ENCODE data around the gene TMEM59.

TMEM59 gene

DNA sequence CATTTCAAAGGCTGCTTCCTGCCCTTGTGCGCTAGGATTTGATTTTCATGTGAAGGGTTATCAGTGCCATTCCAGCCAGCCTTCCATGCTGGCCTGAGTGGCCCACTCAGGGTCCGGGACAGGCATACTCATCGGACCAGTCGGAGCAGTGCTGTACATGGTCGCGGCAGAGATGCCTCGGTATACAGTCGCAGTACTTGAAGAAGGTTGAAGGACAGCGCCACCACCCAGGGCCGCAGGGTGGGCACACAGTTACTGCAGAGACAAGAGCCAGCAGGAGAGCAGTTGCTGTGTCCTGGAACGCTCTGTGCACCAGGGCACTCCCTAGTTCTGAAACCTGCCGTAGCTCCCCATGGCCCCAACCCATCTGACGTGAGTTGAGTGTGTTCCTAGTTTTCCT, 44.1 kb downstream of the TMEM59 start:
- CTCF ChIA-PET, result no interaction called here
- POLR2A ChIA-PET, result no interaction called here
- H3K27ac ChIP-seq (ENCODE audit: extremely low read depth, low read depth, low read length), result no peak overlapping the region
- TF ChIP-seq ZNF623 (tag by site-specific recombination; IDR thresholded peaks at IDR 0.05) (no peak), ZNF175 (tag by site-specific recombination; IDR thresholded peaks at IDR 0.05) (no peak), ZNF416 (tag by site-specific recombination; IDR thresholded peaks at IDR 0.05) (no peak), GLI4 (tag by site-specific recombination; IDR thresholded peaks at IDR 0.05) (no peak), ZNF23 (tag by site-specific recombination; IDR thresholded peaks at IDR 0.05; ENCODE audit: borderline replicate concordance) (no peak), SCRT2 (tag by site-specific recombination; IDR thresholded peaks at IDR 0.05) (no peak), ZNF324 (tag by site-specific recombination; IDR thresholded peaks at IDR 0.05) (no peak), ZNF174 (tag by site-specific recombination; IDR thresholded peaks at IDR 0.05) (no peak), ZNF610 (tag by site-specific recombination; IDR thresholded peaks at IDR 0.05; ENCODE audit: borderline replicate concordance) (no peak), ZNF366 (tag by site-specific recombination; conservative IDR thresholded peaks at IDR 0.05) (no peak), ZNF311 (tag by site-specific recombination; IDR thresholded peaks at IDR 0.05; ENCODE audit: borderline replicate concordance) (no peak), ZNF624 (tag by site-specific recombination; IDR thresholded peaks at IDR 0.05) (no peak), ZNF555 (tag by site-specific recombination; conservative IDR thresholded peaks at IDR 0.05) (no peak), GFI1B (tag by site-specific recombination; IDR thresholded peaks at IDR 0.05) (no peak), MEIS1 (CRISPR knock-in tag; IDR thresholded peaks at IDR 0.05; ENCODE audit: borderline replicate concordance) (no peak), ZNF548 (tag by site-specific recombination; IDR thresholded peaks at IDR 0.05) (no peak), ZNF404 (tag by site-specific recombination; IDR thresholded peaks at IDR 0.05) (no peak)
- TF ChIP-seq, protein P1, sequence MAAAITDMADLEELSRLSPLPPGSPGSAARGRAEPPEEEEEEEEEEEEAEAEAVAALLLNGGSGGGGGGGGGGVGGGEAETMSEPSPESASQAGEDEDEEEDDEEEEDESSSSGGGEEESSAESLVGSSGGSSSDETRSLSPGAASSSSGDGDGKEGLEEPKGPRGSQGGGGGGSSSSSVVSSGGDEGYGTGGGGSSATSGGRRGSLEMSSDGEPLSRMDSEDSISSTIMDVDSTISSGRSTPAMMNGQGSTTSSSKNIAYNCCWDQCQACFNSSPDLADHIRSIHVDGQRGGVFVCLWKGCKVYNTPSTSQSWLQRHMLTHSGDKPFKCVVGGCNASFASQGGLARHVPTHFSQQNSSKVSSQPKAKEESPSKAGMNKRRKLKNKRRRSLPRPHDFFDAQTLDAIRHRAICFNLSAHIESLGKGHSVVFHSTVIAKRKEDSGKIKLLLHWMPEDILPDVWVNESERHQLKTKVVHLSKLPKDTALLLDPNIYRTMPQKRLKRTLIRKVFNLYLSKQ (tag by site-specific recombination; IDR thresholded peaks at IDR 0.05; ENCODE audit: borderline replicate concordance), result no peak
- TF ChIP-seq, protein P2, sequence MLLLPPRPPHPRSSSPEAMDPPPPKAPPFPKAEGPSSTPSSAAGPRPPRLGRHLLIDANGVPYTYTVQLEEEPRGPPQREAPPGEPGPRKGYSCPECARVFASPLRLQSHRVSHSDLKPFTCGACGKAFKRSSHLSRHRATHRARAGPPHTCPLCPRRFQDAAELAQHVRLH (tag by site-specific recombination; IDR thresholded peaks at IDR 0.05), result no peak
- H3K4me3 ChIP-seq (ENCODE audit: low read depth, low read length), result no peak overlapping the region
- H3K9me3 ChIP-seq (ENCODE audit: control insufficient read depth, insufficient read depth, low read depth, low read length), result no peaks in the 10 kb centered on the region
- H3K4me1 ChIP-seq (ENCODE audit: control insufficient read depth, insufficient read depth, low read length), result no peaks in the 10 kb centered on the region
- no peaks in the 10 kb centered on the region for H3K36me3 ChIP-seq (ENCODE audit: control insufficient read depth in 2 of 2, insufficient read depth in 1 of 2, low read length in 2 of 2)

DNA sequence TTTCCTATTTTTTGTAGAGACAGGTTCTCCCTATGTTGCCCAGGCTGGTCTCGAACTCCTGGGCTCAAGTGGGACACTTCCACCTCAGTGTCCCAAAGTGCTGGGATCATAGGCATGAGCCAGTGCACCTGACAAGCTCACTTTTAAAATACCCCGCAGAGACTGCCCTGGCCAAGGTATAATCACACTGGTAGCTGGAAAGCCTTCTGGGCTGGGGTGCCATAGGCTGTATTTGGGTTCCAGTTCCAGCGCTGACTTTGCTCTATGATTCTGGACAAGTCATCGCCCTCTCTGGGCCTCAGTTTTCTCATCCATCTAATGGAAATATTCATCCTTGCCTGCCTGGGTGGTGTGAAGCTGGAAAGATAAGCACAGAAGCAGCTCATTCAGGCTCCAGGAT, 45.4 kb downstream of the TMEM59 start:
- CTCF ChIA-PET, result no interaction called here
- TF ChIP-seq, protein P3, sequence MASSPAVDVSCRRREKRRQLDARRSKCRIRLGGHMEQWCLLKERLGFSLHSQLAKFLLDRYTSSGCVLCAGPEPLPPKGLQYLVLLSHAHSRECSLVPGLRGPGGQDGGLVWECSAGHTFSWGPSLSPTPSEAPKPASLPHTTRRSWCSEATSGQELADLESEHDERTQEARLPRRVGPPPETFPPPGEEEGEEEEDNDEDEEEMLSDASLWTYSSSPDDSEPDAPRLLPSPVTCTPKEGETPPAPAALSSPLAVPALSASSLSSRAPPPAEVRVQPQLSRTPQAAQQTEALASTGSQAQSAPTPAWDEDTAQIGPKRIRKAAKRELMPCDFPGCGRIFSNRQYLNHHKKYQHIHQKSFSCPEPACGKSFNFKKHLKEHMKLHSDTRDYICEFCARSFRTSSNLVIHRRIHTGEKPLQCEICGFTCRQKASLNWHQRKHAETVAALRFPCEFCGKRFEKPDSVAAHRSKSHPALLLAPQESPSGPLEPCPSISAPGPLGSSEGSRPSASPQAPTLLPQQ (tag by site-specific recombination; IDR thresholded peaks at IDR 0.05), result no peak
- no peak for TF ChIP-seq YY2 (tag by site-specific recombination; IDR thresholded peaks at IDR 0.05)
- no peak for TF ChIP-seq ZNF549 (tag by site-specific recombination; IDR thresholded peaks at IDR 0.05)
- no peak for TF ChIP-seq ZNF600 (tag by site-specific recombination; IDR thresholded peaks at IDR 0.05)
- no peak for TF ChIP-seq ZFP37 (tag by site-specific recombination; IDR thresholded peaks at IDR 0.05)
- TF ChIP-seq KLF7 (tag by site-specific recombination; IDR thresholded peaks at IDR 0.05; ENCODE audit: borderline replicate concordance), result no peak
- no peak for TF ChIP-seq SCRT1 (tag by site-specific recombination; IDR thresholded peaks at IDR 0.05; ENCODE audit: borderline replicate concordance)
- TF ChIP-seq, protein P4, sequence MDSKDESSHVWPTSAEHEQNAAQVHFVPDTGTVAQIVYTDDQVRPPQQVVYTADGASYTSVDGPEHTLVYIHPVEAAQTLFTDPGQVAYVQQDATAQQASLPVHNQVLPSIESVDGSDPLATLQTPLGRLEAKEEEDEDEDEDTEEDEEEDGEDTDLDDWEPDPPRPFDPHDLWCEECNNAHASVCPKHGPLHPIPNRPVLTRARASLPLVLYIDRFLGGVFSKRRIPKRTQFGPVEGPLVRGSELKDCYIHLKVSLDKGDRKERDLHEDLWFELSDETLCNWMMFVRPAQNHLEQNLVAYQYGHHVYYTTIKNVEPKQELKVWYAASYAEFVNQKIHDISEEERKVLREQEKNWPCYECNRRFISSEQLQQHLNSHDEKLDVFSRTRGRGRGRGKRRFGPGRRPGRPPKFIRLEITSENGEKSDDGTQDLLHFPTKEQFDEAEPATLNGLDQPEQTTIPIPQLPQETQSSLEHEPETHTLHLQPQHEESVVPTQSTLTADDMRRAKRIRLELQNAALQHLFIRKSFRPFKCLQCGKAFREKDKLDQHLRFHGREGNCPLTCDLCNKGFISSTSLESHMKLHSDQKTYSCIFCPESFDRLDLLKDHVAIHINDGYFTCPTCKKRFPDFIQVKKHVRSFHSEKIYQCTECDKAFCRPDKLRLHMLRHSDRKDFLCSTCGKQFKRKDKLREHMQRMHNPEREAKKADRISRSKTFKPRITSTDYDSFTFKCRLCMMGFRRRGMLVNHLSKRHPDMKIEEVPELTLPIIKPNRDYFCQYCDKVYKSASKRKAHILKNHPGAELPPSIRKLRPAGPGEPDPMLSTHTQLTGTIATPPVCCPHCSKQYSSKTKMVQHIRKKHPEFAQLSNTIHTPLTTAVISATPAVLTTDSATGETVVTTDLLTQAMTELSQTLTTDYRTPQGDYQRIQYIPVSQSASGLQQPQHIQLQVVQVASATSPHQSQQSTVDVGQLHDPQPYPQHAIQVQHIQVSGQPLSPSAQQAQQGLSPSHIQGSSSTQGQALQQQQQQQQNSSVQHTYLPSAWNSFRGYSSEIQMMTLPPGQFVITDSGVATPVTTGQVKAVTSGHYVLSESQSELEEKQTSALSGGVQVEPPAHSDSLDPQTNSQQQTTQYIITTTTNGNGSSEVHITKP (tag by site-specific recombination; IDR thresholded peaks at IDR 0.05), result no peak
- no peak for TF ChIP-seq HOXD13 (CRISPR knock-in tag; IDR thresholded peaks at IDR 0.05; ENCODE audit: borderline replicate concordance)
- TF ChIP-seq SCRT2 (tag by site-specific recombination; IDR thresholded peaks at IDR 0.05), result no peak
- TF ChIP-seq GLIS2 (tag by site-specific recombination; IDR thresholded peaks at IDR 0.05), result no peak
- H3K36me3 ChIP-seq (ENCODE audit: control insufficient read depth in 2 of 2, insufficient read depth in 1 of 2, low read length in 2 of 2), result no peaks in the 10 kb centered on the region
- H3K4me1 ChIP-seq (ENCODE audit: control insufficient read depth, insufficient read depth, low read length), result no peaks in the 10 kb centered on the region
- no peak overlapping the region for H3K27ac ChIP-seq (ENCODE audit: extremely low read depth, low read depth, low read length)
- POLR2A ChIA-PET, result interaction anchor here (1.2 kb wide), 1 partner anchor 62 kb away, joined by 4 read pairs; the partner anchor contains the start of gene IFT25
- no peaks in the 10 kb centered on the region for H3K9me3 ChIP-seq (ENCODE audit: control insufficient read depth, insufficient read depth, low read depth, low read length)
- no peak overlapping the region for H3K4me3 ChIP-seq (ENCODE audit: low read depth, low read length)

Data from HEK293 (cell line).